ENCODE data around the gene HS3ST5.

The HS3ST5 gene

GRCh38 chr6:114362957-114363356 lies 20.1 kb upstream of the HS3ST5 start:
- no peaks in the 10 kb centered on the region for H3K9me3 ChIP-seq (ENCODE audit: control insufficient read depth, insufficient read depth, low read depth, low read length)
- no peak overlapping the region for H3K9ac ChIP-seq (ENCODE audit: low read length)
- peaks cover 51% of the 10 kb centered on the region for H3K4me1 ChIP-seq (ENCODE audit: control insufficient read depth, insufficient read depth, low read length)
- peak overlapping the region; percentile 38; the same call in 1 of the 2 replicates for H3K27ac ChIP-seq (ENCODE audit: low read depth, low read length)
- H3K4me3 ChIP-seq (ENCODE audit: low read depth, low read length): no peak overlapping the region
- no peaks in the 10 kb centered on the region for H3K27me3 ChIP-seq (ENCODE audit: control insufficient read depth, insufficient read depth, low read length)
- no peaks in the 10 kb centered on the region for H3K36me3 ChIP-seq (ENCODE audit: control insufficient read depth, insufficient read depth, low read length)

- Histone ChIP-seq H3K27ac (ENCODE audit: low read depth, low read length) (no peak overlapping the region), H3K4me3 (ENCODE audit: low read depth, low read length) (no peak overlapping the region), H3K36me3 (ENCODE audit: control insufficient read depth, insufficient read depth, low read length) (no peaks in the 10 kb centered on the region), H3K9me3 (ENCODE audit: control insufficient read depth, insufficient read depth, low read depth, low read length) (no peaks in the 10 kb centered on the region), H3K9ac (ENCODE audit: low read length) (no peak overlapping the region), H3K4me1 (ENCODE audit: control insufficient read depth, insufficient read depth, low read length) (peaks cover 45% of the 10 kb centered on the region), H3K27me3 (ENCODE audit: control insufficient read depth, insufficient read depth, low read length) (no peaks in the 10 kb centered on the region)
Observed at GRCh38 chr6:114362396-114362795, 19.6 kb upstream of the HS3ST5 start.

- Histone ChIP-seq H3K9ac (ENCODE audit: low read length) (no peak overlapping the region), H3K4me3 (ENCODE audit: low read depth, low read length) (no peak overlapping the region), H3K4me1 (ENCODE audit: control insufficient read depth, insufficient read depth, low read length) (peaks cover 45% of the 10 kb centered on the region), H3K27ac (ENCODE audit: low read depth, low read length) (no peak overlapping the region), H3K27me3 (ENCODE audit: control insufficient read depth, insufficient read depth, low read length) (no peaks in the 10 kb centered on the region), H3K36me3 (ENCODE audit: control insufficient read depth, insufficient read depth, low read length) (no peaks in the 10 kb centered on the region), H3K9me3 (ENCODE audit: control insufficient read depth, insufficient read depth, low read depth, low read length) (no peaks in the 10 kb centered on the region)
Observed at GRCh38 chr6:114361036-114361435, 18.2 kb upstream of the HS3ST5 start.

- H3K27ac ChIP-seq (ENCODE audit: low read depth, low read length): no peak overlapping the region
- H3K27me3 ChIP-seq (ENCODE audit: control insufficient read depth, insufficient read depth, low read length): no peaks in the 10 kb centered on the region
- no peak overlapping the region for H3K9ac ChIP-seq (ENCODE audit: low read length)
- H3K36me3 ChIP-seq (ENCODE audit: control insufficient read depth, insufficient read depth, low read length): no peaks in the 10 kb centered on the region
- H3K9me3 ChIP-seq (ENCODE audit: control insufficient read depth, insufficient read depth, low read depth, low read length): no peaks in the 10 kb centered on the region
- no peak overlapping the region for H3K4me3 ChIP-seq (ENCODE audit: low read depth, low read length)
- peaks cover 1% of the 10 kb centered on the region; the same call in 1 of the 2 replicates for H3K4me1 ChIP-seq (ENCODE audit: control insufficient read depth, insufficient read depth, low read length)
Observed at GRCh38 chr6:114355300-114355699, 12.5 kb upstream of the HS3ST5 start.

GRCh38 chr6:114354482-114354881 lies 11.7 kb upstream of the HS3ST5 start:
- no peak overlapping the region for H3K4me3 ChIP-seq (ENCODE audit: low read depth, low read length)
- H3K27me3 ChIP-seq (ENCODE audit: control insufficient read depth, insufficient read depth, low read length): no peaks in the 10 kb centered on the region

DNA sequence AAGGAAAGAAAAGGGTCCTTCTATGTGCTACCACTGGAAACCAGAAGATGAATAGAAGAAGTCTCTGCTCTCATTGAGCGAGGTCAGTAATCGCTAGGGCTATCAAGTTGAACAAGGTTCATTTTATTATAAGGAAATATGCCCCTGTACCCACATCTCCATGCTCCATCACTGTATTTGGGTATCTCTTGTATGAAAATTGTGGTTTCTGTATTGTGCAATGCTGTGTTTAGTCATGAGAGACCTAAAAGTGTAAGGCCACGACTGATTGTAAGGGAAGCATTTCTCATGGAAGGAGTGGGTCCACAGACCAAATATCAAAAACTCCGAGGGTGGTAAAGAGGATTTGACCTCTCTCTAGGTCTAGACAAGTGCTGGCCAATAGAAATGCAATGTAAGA lies 3.6 kb upstream of the HS3ST5 start:
- no peak overlapping the region for H3K9ac ChIP-seq (ENCODE audit: low read length)
- H3K4me3 ChIP-seq (ENCODE audit: low read depth, low read length): no peak overlapping the region
- no peaks in the 10 kb centered on the region for H3K36me3 ChIP-seq (ENCODE audit: control insufficient read depth, insufficient read depth, low read length)
- peaks cover 7% of the 10 kb centered on the region; the same call in 1 of the 2 replicates for H3K27me3 ChIP-seq (ENCODE audit: control insufficient read depth, insufficient read depth, low read length)
- peaks cover 17% of the 10 kb centered on the region for H3K4me1 ChIP-seq (ENCODE audit: control insufficient read depth, insufficient read depth, low read length)
- no peak overlapping the region for H3K27ac ChIP-seq (ENCODE audit: low read depth, low read length)
- H3K9me3 ChIP-seq (ENCODE audit: control insufficient read depth, insufficient read depth, low read depth, low read length): no peaks in the 10 kb centered on the region

More at GRCh38 chr6:114354482-114354881, 11.7 kb upstream of the HS3ST5 start:
- H3K36me3 ChIP-seq (ENCODE audit: control insufficient read depth, insufficient read depth, low read length): no peaks in the 10 kb centered on the region
- no peaks in the 10 kb centered on the region for H3K9me3 ChIP-seq (ENCODE audit: control insufficient read depth, insufficient read depth, low read depth, low read length)
- H3K27ac ChIP-seq (ENCODE audit: low read depth, low read length): no peak overlapping the region
- no peaks in the 10 kb centered on the region for H3K4me1 ChIP-seq (ENCODE audit: control insufficient read depth, insufficient read depth, low read length)
- no peak overlapping the region for H3K9ac ChIP-seq (ENCODE audit: low read length)

DNA sequence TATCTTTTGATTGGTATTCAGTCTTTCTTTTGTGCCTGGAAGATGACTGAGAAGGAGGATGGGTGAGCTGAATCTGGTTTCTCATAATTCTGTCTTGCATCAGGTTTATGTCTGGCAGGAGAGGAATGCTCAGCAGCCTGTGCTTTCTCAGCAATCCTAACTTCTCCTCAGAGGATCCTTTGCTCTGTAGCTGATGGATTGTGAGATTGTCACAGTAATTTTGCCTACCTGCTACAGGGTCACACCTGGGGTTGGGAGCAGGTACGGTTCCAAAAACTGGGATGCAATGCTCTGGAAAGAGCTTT lies 2.1 kb upstream of the HS3ST5 start:
- Histone ChIP-seq H3K27me3 (ENCODE audit: control insufficient read depth, insufficient read depth, low read length) (peaks cover 10% of the 10 kb centered on the region; the same call in 1 of the 2 replicates), H3K9ac (ENCODE audit: low read length) (no peak overlapping the region), H3K27ac (ENCODE audit: low read depth, low read length) (no peak overlapping the region), H3K9me3 (ENCODE audit: control insufficient read depth, insufficient read depth, low read depth, low read length) (no peaks in the 10 kb centered on the region), H3K4me3 (ENCODE audit: low read depth, low read length) (peak overlapping the region; percentile 88; the same call in 1 of the 2 replicates), H3K36me3 (ENCODE audit: control insufficient read depth, insufficient read depth, low read length) (no peaks in the 10 kb centered on the region), H3K4me1 (ENCODE audit: control insufficient read depth, insufficient read depth, low read length) (peaks cover 20% of the 10 kb centered on the region)

DNA sequence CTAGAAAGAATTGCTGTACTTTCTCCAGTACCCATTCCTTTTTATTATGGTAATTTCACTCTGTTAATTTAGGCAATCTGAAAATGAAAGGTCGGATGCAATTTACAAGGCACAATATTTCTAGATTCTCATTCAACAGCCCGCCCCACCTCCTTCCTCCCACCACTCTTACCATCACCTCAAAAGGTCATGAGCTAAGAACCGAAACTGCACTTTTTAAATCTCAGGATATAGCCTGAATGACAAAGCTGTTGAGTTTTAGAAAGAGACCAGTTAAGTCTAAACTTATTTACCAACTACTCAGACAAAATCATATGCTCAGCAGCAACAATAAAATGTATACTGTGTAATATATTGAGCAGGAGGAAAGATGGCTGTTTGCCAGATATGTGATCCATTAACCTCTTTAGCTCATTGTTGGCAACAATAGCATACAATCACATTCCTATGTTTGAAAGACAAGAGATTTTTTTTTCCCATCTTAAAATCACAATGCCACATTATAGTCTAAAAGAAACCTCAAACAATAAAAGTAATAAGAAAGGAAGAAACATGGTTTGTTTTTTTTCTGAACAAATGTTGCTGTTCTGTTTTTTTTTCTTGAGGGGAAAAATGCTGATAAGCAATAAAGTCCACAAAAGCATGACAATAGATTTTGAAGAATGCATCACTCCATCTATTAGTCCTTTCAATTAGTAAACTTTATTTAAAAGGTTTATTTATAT lies 1.6 kb upstream of the HS3ST5 start:
- H3K36me3 ChIP-seq (ENCODE audit: control insufficient read depth, insufficient read depth, low read length): no peaks in the 10 kb centered on the region

GRCh38 chr6:114343782-114344144 lies 940 bp upstream of the HS3ST5 start:
- no peaks in the 10 kb centered on the region for H3K9me3 ChIP-seq (ENCODE audit: control insufficient read depth, insufficient read depth, low read depth, low read length)
- peaks cover 10% of the 10 kb centered on the region; the same call in 1 of the 2 replicates for H3K27me3 ChIP-seq (ENCODE audit: control insufficient read depth, insufficient read depth, low read length)
- no peak overlapping the region for H3K27ac ChIP-seq (ENCODE audit: low read depth, low read length)
- H3K4me3 ChIP-seq (ENCODE audit: low read depth, low read length): peak overlapping the region; percentile 88
- no peaks in the 10 kb centered on the region for H3K36me3 ChIP-seq (ENCODE audit: control insufficient read depth, insufficient read depth, low read length)
- peak overlapping the region; percentile 80 for H3K9ac ChIP-seq (ENCODE audit: low read length)
- H3K4me1 ChIP-seq (ENCODE audit: control insufficient read depth, insufficient read depth, low read length): peaks cover 27% of the 10 kb centered on the region

More for the DNA sequence above, 1.6 kb upstream of the HS3ST5 start:
- H3K4me3 ChIP-seq (ENCODE audit: low read depth, low read length): peak overlapping the region; percentile 88
- peak overlapping the region; percentile 80 for H3K9ac ChIP-seq (ENCODE audit: low read length)
- no peak overlapping the region for H3K27ac ChIP-seq (ENCODE audit: low read depth, low read length)
- peaks cover 10% of the 10 kb centered on the region; the same call in 1 of the 2 replicates for H3K27me3 ChIP-seq (ENCODE audit: control insufficient read depth, insufficient read depth, low read length)
- H3K9me3 ChIP-seq (ENCODE audit: control insufficient read depth, insufficient read depth, low read depth, low read length): no peaks in the 10 kb centered on the region
- peaks cover 25% of the 10 kb centered on the region for H3K4me1 ChIP-seq (ENCODE audit: control insufficient read depth, insufficient read depth, low read length)

DNA sequence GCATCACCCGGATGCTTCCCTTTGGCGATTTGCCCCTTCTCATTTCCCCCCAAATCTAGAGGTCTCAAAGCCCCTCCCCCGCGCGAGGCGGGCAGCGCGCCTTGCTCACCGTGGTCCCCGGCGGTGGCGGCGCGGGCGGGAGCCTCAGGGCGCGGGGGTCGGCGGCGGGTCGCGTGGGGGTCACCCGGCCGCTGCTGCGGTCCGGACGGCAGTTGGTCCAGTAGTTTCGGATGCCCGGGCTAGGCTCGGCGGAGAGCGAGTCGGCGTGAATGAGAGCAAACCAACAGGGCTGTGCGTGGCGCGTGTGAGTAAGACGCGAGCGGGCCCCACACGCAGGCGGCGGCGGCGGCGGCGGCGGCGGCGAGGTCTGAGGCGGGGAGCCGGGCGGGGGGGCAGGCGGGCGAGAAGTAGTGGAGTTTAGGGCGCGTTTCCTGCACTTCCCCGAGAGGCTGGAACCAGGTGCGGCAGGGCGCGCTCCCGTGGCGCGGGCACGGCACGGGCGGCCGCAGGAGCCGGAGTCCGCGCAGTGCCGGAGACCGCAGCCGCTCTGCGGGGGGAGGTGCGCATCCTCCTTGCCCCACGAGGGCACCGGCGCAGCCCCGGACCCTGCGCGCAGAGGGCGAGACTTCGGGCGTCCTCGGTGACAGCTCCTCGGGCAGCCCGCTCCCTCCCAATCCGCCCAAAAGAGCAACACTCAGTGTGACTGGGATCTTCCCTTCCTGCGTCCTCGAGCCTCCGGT lies 567 bp downstream of the HS3ST5 start:
- no peak overlapping the region for H3K27ac ChIP-seq (ENCODE audit: low read depth, low read length)
- H3K4me1 ChIP-seq (ENCODE audit: control insufficient read depth, insufficient read depth, low read length): peaks cover 27% of the 10 kb centered on the region
- H3K27me3 ChIP-seq (ENCODE audit: control insufficient read depth, insufficient read depth, low read length): peaks cover 10% of the 10 kb centered on the region; the same call in 1 of the 2 replicates
- no peaks in the 10 kb centered on the region for H3K9me3 ChIP-seq (ENCODE audit: control insufficient read depth, insufficient read depth, low read depth, low read length)
- H3K4me3 ChIP-seq (ENCODE audit: low read depth, low read length): peak overlapping the region; percentile 88
- no peaks in the 10 kb centered on the region for H3K36me3 ChIP-seq (ENCODE audit: control insufficient read depth, insufficient read depth, low read length)
- peak overlapping the region; percentile 80 for H3K9ac ChIP-seq (ENCODE audit: low read length)

- peak overlapping the region; percentile 88 for H3K4me3 ChIP-seq (ENCODE audit: low read depth, low read length)
- no peaks in the 10 kb centered on the region for H3K9me3 ChIP-seq (ENCODE audit: control insufficient read depth, insufficient read depth, low read depth, low read length)
- H3K27me3 ChIP-seq (ENCODE audit: control insufficient read depth, insufficient read depth, low read length): peaks cover 10% of the 10 kb centered on the region; the same call in 1 of the 2 replicates
- no peak overlapping the region for H3K27ac ChIP-seq (ENCODE audit: low read depth, low read length)
- no peaks in the 10 kb centered on the region for H3K36me3 ChIP-seq (ENCODE audit: control insufficient read depth, insufficient read depth, low read length)
- no peak overlapping the region for H3K9ac ChIP-seq (ENCODE audit: low read length)
- H3K4me1 ChIP-seq (ENCODE audit: control insufficient read depth, insufficient read depth, low read length): peaks cover 24% of the 10 kb centered on the region
Observed at GRCh38 chr6:114339706-114340105, 3.1 kb downstream of the HS3ST5 start.

All from HUES6 (cell line).